ENCODE measurements around the gene PRRX2. TPM values are rescaled to one million over a fixed set of nuclear protein-coding genes. Genes with fewer than 3 reads are reported as not detected.

PRRX2 gene
- total and polyA plus RNA-seq, 2 of the 13 experiments (the other 11 are each of a cell fraction or from before 2014, with no cell fraction given) = 0.05 TPM; not detected in 1

DNA sequence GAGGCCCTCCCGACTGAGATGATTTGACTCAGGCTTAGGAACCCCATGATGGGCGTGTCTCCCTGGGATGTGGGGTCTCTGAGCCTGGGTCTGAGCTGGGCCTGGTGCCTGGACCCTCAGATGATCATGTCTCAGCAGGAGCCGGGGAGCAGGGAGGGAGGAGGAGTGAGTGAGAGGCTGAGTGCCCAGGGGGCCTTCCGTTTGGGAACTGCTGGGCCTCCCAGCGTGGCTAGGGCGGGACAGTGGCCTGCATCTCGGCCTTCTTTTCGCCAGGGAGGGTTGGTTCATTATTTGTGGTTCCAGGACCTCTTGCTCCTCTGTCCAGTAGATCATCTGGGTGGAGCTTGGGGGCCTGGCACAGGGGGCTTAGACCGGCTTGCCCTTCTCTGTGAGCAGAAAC lies 5.6 kb downstream of the PRRX2 start:
- no peak for FAIRE-seq
- CTCF ChIA-PET (ENCODE audit: low intra/inter-chr PET ratio, low total read pairs) = no interaction called here
- 0% methylated on average over 3 of the region's 9 CpGs for WGBS (ENCODE audit: low lambda C conversion rate)

More for the DNA sequence above, 5.6 kb downstream of the PRRX2 start:
- no peak overlapping the region for H3K27ac ChIP-seq (ENCODE audit: extremely low read length, insufficient read depth, low read length)
- no peak overlapping the region for H3K4me2 ChIP-seq (ENCODE audit: low read depth, low read length)
- no TSS peak for BruUV-seq (replicated peaks)
- peaks cover 22 to 76% of the 10 kb centered on the region in 2 experiments for H3K27me3 ChIP-seq (ENCODE audit: control insufficient read depth in 1 of 2, insufficient read depth in 2 of 2, low read length in 2 of 2)
- intact Hi-C loops (cut with micrococcal nuclease; ENCODE audit: unreplicated experiment) (no loop called here), in situ Hi-C loops (cut with HindIII; ENCODE audit: extremely low pct_ligation_motif_present, low pct_unique_long_range_greater_than_20kb) (no loop called here)
- no peaks in the 10 kb centered on the region for H4K20me1 ChIP-seq (ENCODE audit: insufficient read depth, low read length)
- no peaks in the 10 kb centered on the region for H3K79me2 ChIP-seq (ENCODE audit: insufficient read depth, low read length)
- no peak overlapping the region for H3K9ac ChIP-seq (ENCODE audit: insufficient read depth, low read depth, low read length)
- H3K9me3 ChIP-seq (ENCODE audit: low read length) = no peaks in the 10 kb centered on the region
- no peak for ATAC-seq
- POLR2A ChIA-PET = no interaction called here
- H3K4me3 ChIP-seq (replicated peaks in 1 of 3; ENCODE audit: insufficient read depth in 1 of 3, low read depth in 2 of 3, low read length in 3 of 3) = no peak overlapping the region
- H2AFZ ChIP-seq (ENCODE audit: low read length) = no peak overlapping the region
- no peaks in the 10 kb centered on the region for H3K4me1 ChIP-seq (ENCODE audit: insufficient read depth, low read length)
- no peaks in the 10 kb centered on the region for H3K36me3 ChIP-seq (replicated peaks in 1 of 2; ENCODE audit: control insufficient read depth in 1 of 2, insufficient read depth in 2 of 2, low read length in 2 of 2)
- TF ChIP-seq, protein P1, sequence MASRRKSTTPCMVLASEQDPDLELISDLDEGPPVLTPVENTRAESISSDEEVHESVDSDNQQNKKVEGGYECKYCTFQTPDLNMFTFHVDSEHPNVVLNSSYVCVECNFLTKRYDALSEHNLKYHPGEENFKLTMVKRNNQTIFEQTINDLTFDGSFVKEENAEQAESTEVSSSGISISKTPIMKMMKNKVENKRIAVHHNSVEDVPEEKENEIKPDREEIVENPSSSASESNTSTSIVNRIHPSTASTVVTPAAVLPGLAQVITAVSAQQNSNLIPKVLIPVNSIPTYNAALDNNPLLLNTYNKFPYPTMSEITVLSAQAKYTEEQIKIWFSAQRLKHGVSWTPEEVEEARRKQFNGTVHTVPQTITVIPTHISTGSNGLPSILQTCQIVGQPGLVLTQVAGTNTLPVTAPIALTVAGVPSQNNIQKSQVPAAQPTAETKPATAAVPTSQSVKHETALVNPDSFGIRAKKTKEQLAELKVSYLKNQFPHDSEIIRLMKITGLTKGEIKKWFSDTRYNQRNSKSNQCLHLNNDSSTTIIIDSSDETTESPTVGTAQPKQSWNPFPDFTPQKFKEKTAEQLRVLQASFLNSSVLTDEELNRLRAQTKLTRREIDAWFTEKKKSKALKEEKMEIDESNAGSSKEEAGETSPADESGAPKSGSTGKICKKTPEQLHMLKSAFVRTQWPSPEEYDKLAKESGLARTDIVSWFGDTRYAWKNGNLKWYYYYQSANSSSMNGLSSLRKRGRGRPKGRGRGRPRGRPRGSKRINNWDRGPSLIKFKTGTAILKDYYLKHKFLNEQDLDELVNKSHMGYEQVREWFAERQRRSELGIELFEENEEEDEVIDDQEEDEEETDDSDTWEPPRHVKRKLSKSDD (CRISPR knock-in tag; IDR thresholded peaks at IDR 0.05; ENCODE audit: low read depth) = no peak
- no peak for TF ChIP-seq RFXAP (CRISPR knock-in tag; IDR thresholded peaks at IDR 0.05; ENCODE audit: borderline replicate concordance)
- TF ChIP-seq ZSCAN20 (CRISPR knock-in tag; IDR thresholded peaks at IDR 0.05; ENCODE audit: borderline replicate concordance) = no peak
- no peak for TF ChIP-seq NR2F1 (CRISPR knock-in tag; IDR thresholded peaks at IDR 0.05)
- TF ChIP-seq CREM (IDR thresholded peaks at IDR 0.05) = no peak
- no peak for TF ChIP-seq CREM (CRISPR knock-in tag; IDR thresholded peaks at IDR 0.05)
- TF ChIP-seq GZF1 (CRISPR knock-in tag; IDR thresholded peaks at IDR 0.05) = no peak
- no peak for TF ChIP-seq PHF8 (CRISPR knock-in tag; IDR thresholded peaks at IDR 0.05)
- no peak for TF ChIP-seq ZNF326 (CRISPR knock-in tag; IDR thresholded peaks at IDR 0.05; ENCODE audit: borderline replicate concordance)
- TF ChIP-seq, protein P2, sequence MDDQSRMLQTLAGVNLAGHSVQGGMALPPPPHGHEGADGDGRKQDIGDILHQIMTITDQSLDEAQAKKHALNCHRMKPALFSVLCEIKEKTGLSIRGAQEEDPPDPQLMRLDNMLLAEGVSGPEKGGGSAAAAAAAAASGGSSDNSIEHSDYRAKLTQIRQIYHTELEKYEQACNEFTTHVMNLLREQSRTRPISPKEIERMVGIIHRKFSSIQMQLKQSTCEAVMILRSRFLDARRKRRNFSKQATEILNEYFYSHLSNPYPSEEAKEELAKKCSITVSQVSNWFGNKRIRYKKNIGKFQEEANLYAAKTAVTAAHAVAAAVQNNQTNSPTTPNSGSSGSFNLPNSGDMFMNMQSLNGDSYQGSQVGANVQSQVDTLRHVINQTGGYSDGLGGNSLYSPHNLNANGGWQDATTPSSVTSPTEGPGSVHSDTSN (CRISPR knock-in tag; IDR thresholded peaks at IDR 0.05; ENCODE audit: borderline replicate concordance) = no peak
- TF ChIP-seq EEA1 (CRISPR knock-in tag; IDR thresholded peaks at IDR 0.05; ENCODE audit: borderline replicate concordance) = no peak
- no peak for TF ChIP-seq ZNF777 (CRISPR knock-in tag; IDR thresholded peaks at IDR 0.05)
- TF ChIP-seq, protein P3, sequence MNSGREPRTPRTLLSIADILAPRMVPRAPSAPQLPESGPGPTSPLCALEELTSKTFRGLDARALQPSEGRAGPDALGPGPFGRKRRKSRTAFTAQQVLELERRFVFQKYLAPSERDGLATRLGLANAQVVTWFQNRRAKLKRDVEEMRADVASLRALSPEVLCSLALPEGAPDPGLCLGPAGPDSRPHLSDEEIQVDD (CRISPR knock-in tag; IDR thresholded peaks at IDR 0.05; ENCODE audit: borderline replicate concordance) = no peak
- TF ChIP-seq SALL1 (CRISPR knock-in tag; IDR thresholded peaks at IDR 0.05) = no peak
- no peak for DNase-seq (ENCODE audit: low spot score)

Data from HepG2 (cell line).